HepG2 (cell line): ENCODE data around the gene ZKSCAN5.
"Not testable (repeated sequence)": the region's sequence is repeated elsewhere in the genome, so short reads cannot be mapped to it uniquely, and the experiment has no call there.

Experiments
- CHD2 ChIP-seq: IDR thresholded peaks from 2 replicates; pipeline ENCODE4 v1.6.1; 2011; ENCODE audit warnings: low read depth, low read length, improper control_type of control experiment
- EP300 ChIP-seq, 3 experiments: sonication (generic) in 1 of 3; formaldehyde crosslinking in 1 of 3; IDR thresholded peaks; 2 replicates each; pipeline versions ENCODE4 v1.5.1 to v1.6.1; 2011 to 2020; ENCODE audit warnings: low read depth in 2 of 3, low read length in 2 of 3, borderline replicate concordance in 1 of 3, improper control_type of control experiment in 1 of 3, mild to moderate bottlenecking in 1 of 3, missing genetic modification reagents in 1 of 3, moderate library complexity in 1 of 3
- KDM1A ChIP-seq: IDR thresholded peaks from 2 replicates; pipeline ENCODE4 v1.6.1; 2016; ENCODE audit warnings: missing compliant biosample characterization
- KLF6 ChIP-seq: IDR thresholded peaks from 2 replicates; pipeline ENCODE4 v1.8.0; 2016; ENCODE audit warnings: missing biosample characterization, missing genetic modification reagents
- MAFK ChIP-seq, 2 experiments: IDR thresholded peaks in 1 of 2; conservative IDR thresholded peaks in 1 of 2; 2 replicates each; pipeline ENCODE4 v1.6.1; 2011; ENCODE audit warnings: improper control_type of control experiment in 2 of 2, low read length in 2 of 2
- RARG ChIP-seq: sonication (generic); formaldehyde crosslinking; IDR thresholded peaks from 2 replicates; pipeline ENCODE4 v1.4.0; 2020; ENCODE audit warnings: low read depth, mild to moderate bottlenecking, missing genetic modification reagents
- SATB2 ChIP-seq: sonication (generic); formaldehyde crosslinking; IDR thresholded peaks from 2 replicates; pipeline ENCODE4 v1.5.0; 2020; ENCODE audit warnings: missing genetic modification reagents
- SMC3 ChIP-seq: IDR thresholded peaks from 2 replicates; pipeline ENCODE4 v1.6.1; 2011; ENCODE audit warnings: low read length, improper control_type of control experiment
- TF ChIP-seq, protein P1 (sequence below): sonication (generic); formaldehyde crosslinking; IDR thresholded peaks from 2 replicates; pipeline ENCODE4 v1.5.0; 2020; ENCODE audit warnings: mild to moderate bottlenecking, missing genetic modification reagents, moderate library complexity
- TF ChIP-seq, protein P2 (sequence below): sonication (generic); formaldehyde crosslinking; IDR thresholded peaks from 2 replicates; pipeline ENCODE4 v1.5.0; 2020; ENCODE audit warnings: mild to moderate bottlenecking, missing genetic modification reagents

DNA sequence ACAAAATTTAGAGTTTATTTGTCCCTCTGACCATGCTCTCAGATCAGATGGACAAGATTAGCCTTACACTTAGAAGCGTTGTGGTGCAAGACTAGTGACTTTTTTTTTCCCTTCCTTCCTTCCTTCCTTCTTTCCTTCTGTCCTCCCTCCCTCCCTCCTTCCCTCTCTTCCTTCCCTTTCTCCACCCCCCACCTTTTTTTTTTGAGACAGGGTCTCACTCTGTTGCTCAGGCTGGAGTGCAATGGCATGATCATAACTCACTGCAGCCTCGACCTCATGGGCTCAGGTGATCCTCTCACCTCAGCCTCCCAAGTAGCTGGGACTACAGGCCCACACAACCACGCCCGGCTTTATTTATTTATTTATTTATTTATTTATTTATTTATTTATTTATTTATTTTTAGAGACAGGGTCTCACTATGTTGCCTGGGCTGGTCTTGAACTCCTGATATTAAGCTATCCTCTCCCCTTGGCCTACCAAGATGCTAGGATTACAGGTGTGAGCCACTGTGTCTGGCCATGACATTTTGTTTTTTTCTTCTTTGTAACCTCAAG, 76.4 kb downstream of the ZKSCAN5 start:
- TF ChIP-seq MAFK (conservative IDR thresholded peaks at IDR 0.05 in 1 of 2, IDR thresholded peaks at IDR 0.05 in 1 of 2; ENCODE audit: low read length in 2 of 2); KDM1A; RARG; EP300 (IDR thresholded peaks at IDR 0.05; ENCODE audit: low read depth in 2 of 2, low read length in 2 of 2); EP300 (CRISPR knock-in tag; IDR thresholded peaks at IDR 0.05; ENCODE audit: borderline replicate concordance); KLF6 (CRISPR knock-in tag); SMC3; SATB2 (CRISPR knock-in tag); CHD2: not testable (repeated sequence)
- TF ChIP-seq, protein P1, sequence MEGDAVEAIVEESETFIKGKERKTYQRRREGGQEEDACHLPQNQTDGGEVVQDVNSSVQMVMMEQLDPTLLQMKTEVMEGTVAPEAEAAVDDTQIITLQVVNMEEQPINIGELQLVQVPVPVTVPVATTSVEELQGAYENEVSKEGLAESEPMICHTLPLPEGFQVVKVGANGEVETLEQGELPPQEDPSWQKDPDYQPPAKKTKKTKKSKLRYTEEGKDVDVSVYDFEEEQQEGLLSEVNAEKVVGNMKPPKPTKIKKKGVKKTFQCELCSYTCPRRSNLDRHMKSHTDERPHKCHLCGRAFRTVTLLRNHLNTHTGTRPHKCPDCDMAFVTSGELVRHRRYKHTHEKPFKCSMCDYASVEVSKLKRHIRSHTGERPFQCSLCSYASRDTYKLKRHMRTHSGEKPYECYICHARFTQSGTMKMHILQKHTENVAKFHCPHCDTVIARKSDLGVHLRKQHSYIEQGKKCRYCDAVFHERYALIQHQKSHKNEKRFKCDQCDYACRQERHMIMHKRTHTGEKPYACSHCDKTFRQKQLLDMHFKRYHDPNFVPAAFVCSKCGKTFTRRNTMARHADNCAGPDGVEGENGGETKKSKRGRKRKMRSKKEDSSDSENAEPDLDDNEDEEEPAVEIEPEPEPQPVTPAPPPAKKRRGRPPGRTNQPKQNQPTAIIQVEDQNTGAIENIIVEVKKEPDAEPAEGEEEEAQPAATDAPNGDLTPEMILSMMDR = not testable (repeated sequence)
- TF ChIP-seq, protein P2, sequence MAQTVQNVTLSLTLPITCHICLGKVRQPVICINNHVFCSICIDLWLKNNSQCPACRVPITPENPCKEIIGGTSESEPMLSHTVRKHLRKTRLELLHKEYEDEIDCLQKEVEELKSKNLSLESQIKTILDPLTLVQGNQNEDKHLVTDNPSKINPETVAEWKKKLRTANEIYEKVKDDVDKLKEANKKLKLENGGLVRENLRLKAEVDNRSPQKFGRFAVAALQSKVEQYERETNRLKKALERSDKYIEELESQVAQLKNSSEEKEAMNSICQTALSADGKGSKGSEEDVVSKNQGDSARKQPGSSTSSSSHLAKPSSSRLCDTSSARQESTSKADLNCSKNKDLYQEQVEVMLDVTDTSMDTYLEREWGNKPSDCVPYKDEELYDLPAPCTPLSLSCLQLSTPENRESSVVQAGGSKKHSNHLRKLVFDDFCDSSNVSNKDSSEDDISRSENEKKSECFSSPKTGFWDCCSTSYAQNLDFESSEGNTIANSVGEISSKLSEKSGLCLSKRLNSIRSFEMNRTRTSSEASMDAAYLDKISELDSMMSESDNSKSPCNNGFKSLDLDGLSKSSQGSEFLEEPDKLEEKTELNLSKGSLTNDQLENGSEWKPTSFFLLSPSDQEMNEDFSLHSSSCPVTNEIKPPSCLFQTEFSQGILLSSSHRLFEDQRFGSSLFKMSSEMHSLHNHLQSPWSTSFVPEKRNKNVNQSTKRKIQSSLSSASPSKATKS (CRISPR knock-in tag) = not testable (repeated sequence)
